GM19438 (cell line): Measurements from ENCODE around the gene PRMT1.

ENCODE experiments used
- ATAC-seq: cut with Tn5 transposase; IDR thresholded peaks from one replicate; pipeline ENCODE4 v1.9.1; 2021; ENCODE audit warnings: low read depth; ENCODE audit not compliant: unreplicated experiment

PRMT1 gene

GRCh38 chr19:49687566-49688316 is 10.7 kb downstream of the PRMT1 start:
- ATAC-seq, result no peak

GRCh38 chr19:49688531-49689132 is 11.6 kb downstream of the PRMT1 start:
- no peak for ATAC-seq

DNA sequence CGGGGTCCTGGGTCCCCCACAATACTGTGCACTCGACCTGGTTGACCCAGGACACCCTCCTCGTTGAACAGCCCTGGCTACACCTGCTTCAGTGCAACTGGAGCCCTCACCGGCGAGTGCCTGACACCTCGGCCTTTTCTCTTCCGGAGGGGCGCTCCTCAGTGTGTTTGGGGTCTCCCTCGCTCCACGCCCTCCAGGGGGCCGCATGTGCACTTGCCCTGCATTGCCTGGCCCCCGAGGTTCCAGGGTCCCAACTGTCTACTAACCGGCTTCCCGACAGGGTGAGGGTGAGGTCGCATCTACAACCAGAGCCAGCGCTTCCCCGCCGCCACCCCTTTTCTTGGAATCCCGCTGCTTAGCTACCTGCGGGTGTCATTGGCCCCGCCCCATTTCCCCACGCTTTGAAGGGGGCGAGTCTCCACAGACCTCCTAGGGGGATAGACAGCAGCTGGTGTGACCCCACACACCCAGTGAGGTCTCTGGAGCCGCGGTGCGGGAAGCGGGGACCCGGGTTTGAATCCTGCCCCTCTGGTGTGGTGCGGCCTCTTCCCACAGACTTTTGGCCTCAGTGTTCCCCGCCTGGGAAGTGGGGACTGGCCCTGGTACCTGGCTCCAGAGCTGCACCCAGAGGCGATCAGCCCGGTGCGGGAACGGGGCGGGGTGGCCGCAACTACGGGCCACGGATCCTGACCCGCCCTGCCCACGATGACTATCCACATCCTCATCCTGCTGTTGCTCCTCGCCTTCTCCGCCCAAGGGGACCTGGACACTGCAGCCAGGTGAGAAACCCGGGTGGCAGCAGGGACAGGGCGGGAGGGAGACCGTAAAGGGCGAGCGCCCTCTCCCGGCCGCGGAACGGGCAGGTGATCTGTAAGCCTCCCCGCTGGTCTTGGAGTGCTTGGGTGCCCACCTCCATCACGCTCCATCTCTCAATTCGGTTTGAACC is 12.3 kb downstream of the PRMT1 start, which contains the start of gene ADM5:
ADM5 (plus strand) TSS at position 462 of the 946 bp plus-strand sequence; CDS start at position 706, 244 bp downstream.
- no peak for ATAC-seq

- no peak for ATAC-seq
These were observed 13.1 kb downstream of the PRMT1 start for GRCh38 chr19:49690079-49690655.

DNA sequence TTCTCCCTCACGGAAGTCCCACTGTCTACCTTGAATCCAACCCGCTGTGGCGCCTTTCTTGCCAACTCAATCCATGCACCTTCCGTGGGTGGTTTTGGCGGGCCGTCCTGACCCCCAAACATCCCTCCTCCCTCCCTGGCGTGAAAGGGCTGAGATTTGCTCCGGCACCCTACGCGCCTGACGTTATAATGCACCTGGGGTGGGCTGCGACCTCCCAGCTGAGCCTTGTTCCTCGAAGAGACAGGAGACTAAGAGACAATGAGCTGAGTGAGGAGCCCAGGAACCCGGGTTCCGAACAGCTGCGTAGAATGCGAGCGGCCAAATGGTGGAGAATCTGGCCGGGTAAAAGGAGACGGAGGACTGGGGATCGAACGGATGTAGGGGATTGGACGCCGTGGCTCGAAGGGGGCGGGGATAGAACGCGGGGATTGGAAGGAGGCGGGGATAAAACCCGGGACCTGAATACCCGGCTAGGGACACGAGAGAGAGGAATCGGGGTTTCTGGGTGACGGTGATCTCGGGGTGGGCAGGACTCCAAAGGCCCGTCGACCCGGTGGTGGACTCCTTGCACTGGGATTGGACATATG is 13.7 kb downstream of the PRMT1 start, which contains the start of gene CPT1C:
CPT1C (plus strand) TSS at position 461 of the 587 bp plus-strand sequence. CDS start 1,137 bp downstream, outside the sequence.
- ATAC-seq, result no peak

GRCh38 chr19:49691243-49692146 is 14.4 kb downstream of the PRMT1 start:
- ATAC-seq, result no peak

- no peak for ATAC-seq
These were observed 15.1 kb downstream of the PRMT1 start for GRCh38 chr19:49692147-49692506.

GRCh38 chr19:49696115-49696514 is 19.0 kb downstream of the PRMT1 start:
- ATAC-seq, result no peak

- no peak for ATAC-seq
These were observed 19.8 kb downstream of the PRMT1 start for GRCh38 chr19:49696865-49697264.

DNA sequence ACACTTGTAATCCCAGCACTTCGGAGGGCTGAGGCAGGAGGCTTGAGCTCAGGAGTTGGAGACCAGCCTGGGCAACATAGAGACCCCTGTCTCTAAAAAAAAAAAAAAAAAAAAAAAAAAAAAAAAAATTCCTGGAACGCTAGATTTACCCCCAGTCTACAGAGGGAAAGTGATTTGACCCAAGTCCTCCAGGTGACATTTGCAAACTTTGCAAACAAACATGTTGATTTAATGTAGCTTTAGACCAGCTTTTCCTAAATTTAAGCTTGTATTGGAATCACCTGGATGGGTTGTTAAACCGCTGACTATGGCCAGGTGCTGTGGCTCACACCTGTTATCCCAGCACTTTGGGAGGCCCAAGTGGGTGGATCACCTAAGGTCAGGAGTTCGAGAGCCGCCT is 22.3 kb downstream of the PRMT1 start:
- no peak for ATAC-seq

- ATAC-seq, result no peak
These were observed 23.5 kb downstream of the PRMT1 start for GRCh38 chr19:49700563-49700962.

GRCh38 chr19:49701271-49701786 is 24.3 kb downstream of the PRMT1 start:
- no peak for ATAC-seq

- no peak for ATAC-seq
These were observed 28.0 kb downstream of the PRMT1 start for GRCh38 chr19:49704888-49705642.

GRCh38 chr19:49705919-49706318 is 28.8 kb downstream of the PRMT1 start:
- ATAC-seq, result no peak

DNA sequence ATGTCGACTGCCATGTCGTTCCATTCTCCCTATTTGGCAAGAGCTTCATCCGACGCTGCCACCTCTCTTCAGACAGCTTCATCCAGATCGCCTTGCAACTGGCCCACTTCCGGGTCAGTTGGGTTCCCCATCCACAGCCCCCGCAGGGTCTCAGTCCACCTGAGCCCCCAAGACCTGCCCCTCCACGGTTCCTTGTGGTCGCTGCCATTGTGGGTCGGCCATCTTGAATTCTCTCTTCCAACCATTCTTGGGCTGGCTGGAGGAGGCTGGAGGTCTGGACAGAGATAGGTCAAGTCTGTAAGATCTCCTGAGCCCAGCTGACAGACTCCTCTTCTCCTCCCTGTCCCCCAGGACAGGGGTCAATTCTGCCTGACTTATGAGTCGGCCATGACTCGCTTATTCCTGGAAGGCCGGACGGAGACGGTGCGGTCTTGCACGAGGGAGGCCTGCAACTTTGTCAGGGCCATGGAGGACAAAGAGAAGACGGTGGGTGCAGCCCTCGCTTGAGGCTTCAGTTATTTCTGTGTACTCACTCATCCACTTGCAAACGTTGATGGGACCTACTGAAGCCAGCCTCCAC is 33.4 kb downstream of the PRMT1 start:
- ATAC-seq, result no peak

DNA sequence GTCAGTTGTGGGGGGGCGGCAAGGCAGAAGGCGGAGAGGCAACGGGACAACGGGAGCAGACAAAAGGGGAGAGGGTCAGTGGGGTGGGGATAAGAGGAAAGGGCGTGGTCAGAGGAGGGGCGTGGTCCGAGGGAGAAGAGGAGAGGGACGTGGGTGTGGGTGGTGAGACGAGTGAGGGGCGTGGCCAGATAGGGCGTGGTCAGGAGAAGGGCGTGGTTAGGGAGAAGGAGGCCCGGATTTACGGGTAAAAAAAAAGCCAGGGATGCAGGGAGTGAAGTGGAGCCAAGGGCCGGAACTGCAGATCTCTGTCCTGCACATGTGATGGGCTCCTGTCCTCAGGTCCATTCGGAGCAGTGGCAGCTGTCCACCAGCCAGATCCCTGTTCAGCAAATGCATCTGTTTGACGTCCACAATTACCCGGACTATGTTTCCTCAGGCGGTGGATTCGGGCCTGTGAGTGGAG is 35.4 kb downstream of the PRMT1 start:
- no peak for ATAC-seq

GRCh38 chr19:49713236-49713845 is 36.3 kb downstream of the PRMT1 start:
- ATAC-seq, result no peak
